Astrocyte (in vitro differentiated cells and primary cell): ENCODE data around the gene SPP1. TPM values are rescaled to one million over a fixed set of nuclear protein-coding genes. Genes with fewer than 3 reads are reported as not detected.

Experiments
- DNase-seq: peaks from one replicate; pipeline ENCODE4 v3.0.0-alpha.2; 2010; ENCODE audit warnings: low read depth
- FAIRE-seq: peaks from 2 replicates; lab custom pipeline; 2011; peaks lifted over from hg19 to GRCh38; lab: Jason Lieb, UNC
- H2AFZ ChIP-seq: 2 replicates; pipeline ENCODE4 v1.6.0; 2012; ENCODE audit warnings: low read depth, low read length, inconsistent platforms
- H3K27ac ChIP-seq: 2 replicates; pipeline ENCODE4 v1.5.1; 2011; ENCODE audit warnings: low read depth, low read length, inconsistent platforms
- H3K27me3 ChIP-seq: 2 replicates; pipeline ENCODE4 v1.6.0; 2011; ENCODE audit warnings: low read length, inconsistent platforms; ENCODE audit not compliant: insufficient read depth
- H3K36me3 ChIP-seq: 2 replicates; pipeline ENCODE4 v1.5.1; 2011; ENCODE audit warnings: low read length, inconsistent platforms; ENCODE audit not compliant: insufficient read depth
- H3K4me1 ChIP-seq: 2 replicates; pipeline ENCODE4 v1.5.1; 2011; ENCODE audit warnings: low read length, inconsistent platforms; ENCODE audit not compliant: insufficient read depth
- H3K4me2 ChIP-seq: 2 replicates; pipeline ENCODE4 v1.6.0; 2012; ENCODE audit warnings: low read length, inconsistent platforms
- H3K4me3 ChIP-seq: 2 replicates; pipeline ENCODE4 v1.5.1; 2011; ENCODE audit warnings: low read depth, mild to moderate bottlenecking, low read length, inconsistent platforms; ENCODE audit not compliant: insufficient read depth
- H3K79me2 ChIP-seq: 2 replicates; pipeline ENCODE4 v1.6.0; 2012; ENCODE audit warnings: mild to moderate bottlenecking, low read length, inconsistent platforms; ENCODE audit not compliant: insufficient read depth
- H3K9ac ChIP-seq: 2 replicates; pipeline ENCODE4 v1.6.0; 2012; ENCODE audit warnings: mild to moderate bottlenecking, low read length, inconsistent platforms
- H3K9me3 ChIP-seq: 2 replicates; pipeline ENCODE4 v1.5.1; 2012; ENCODE audit warnings: low read depth, mild to moderate bottlenecking, low read length, inconsistent platforms; ENCODE audit not compliant: insufficient read depth
- H4K20me1 ChIP-seq: 2 replicates; pipeline ENCODE4 v1.6.0; 2012; ENCODE audit warnings: low read length, inconsistent platforms; ENCODE audit not compliant: insufficient read depth
- H3K27ac Mint-ChIP-seq: one replicate; pipeline ENCODE4 v1.8.0; 2021; ENCODE audit warnings: mild to moderate bottlenecking, mixed read lengths; ENCODE audit not compliant: unreplicated experiment
- H3K27me3 Mint-ChIP-seq: one replicate; pipeline ENCODE4 v1.8.0; 2021; ENCODE audit warnings: low read depth, mixed read lengths; ENCODE audit not compliant: unreplicated experiment
- H3K36me3 Mint-ChIP-seq: one replicate; pipeline ENCODE4 v1.8.0; 2021; ENCODE audit warnings: low read depth, mixed read lengths; ENCODE audit not compliant: unreplicated experiment
- H3K4me1 Mint-ChIP-seq: one replicate; pipeline ENCODE4 v1.8.0; 2021; ENCODE audit warnings: low read depth, mixed read lengths; ENCODE audit not compliant: unreplicated experiment
- H3K4me3 Mint-ChIP-seq: one replicate; pipeline ENCODE4 v1.8.0; 2021; ENCODE audit warnings: mild to moderate bottlenecking, moderate library complexity, mixed read lengths; ENCODE audit not compliant: unreplicated experiment
- H3K9me3 Mint-ChIP-seq: one replicate; pipeline ENCODE4 v1.8.0; 2021; ENCODE audit warnings: mild to moderate bottlenecking, mixed read lengths; ENCODE audit not compliant: unreplicated experiment
- CTCF ChIP-seq: IDR thresholded peaks from 2 replicates; pipeline ENCODE4 v1.5.1; 2011; ENCODE audit warnings: low read depth, mild to moderate bottlenecking, inconsistent platforms, low read length, moderate library complexity; ENCODE audit not compliant: insufficient read depth
- EZH2 ChIP-seq: IDR thresholded peaks from 2 replicates; pipeline ENCODE4 v1.6.1; 2012; ENCODE audit warnings: mild to moderate bottlenecking, low read length, inconsistent platforms; ENCODE audit not compliant: insufficient read depth
- total RNA-seq: library from RNA; stranded (reverse); gene quantifications from 2 replicates; pipeline ENCODE4 v1.2.1, GENCODE V29; 2021

SPP1 gene
- total RNA-seq, 1 donor from 2014 or later, result 217 TPM

DNA sequence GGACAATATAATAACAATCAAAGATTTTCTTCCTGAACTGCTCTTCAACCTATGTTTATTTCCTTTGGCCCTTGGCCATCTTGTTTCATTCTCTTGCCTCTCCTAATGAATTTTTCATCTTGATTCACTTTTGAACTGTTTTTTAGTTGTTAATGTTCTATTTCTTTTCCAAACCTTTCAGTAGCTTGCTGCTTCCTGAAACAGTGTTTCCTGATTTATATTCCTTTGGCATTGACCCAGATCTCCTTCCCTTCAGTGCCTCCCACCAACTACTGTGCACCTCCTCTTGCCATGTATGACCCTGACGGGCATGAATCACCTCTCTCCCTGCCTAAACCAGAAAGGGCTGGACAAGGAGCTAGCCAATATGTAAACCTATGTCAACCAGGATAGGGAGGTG is 25.6 kb upstream of the SPP1 start:
- Histone ChIP-seq H3K79me2 (no peaks in the 10 kb centered on the region), H3K36me3 (no peaks in the 10 kb centered on the region), H2AFZ (no peak overlapping the region), H3K27me3 (no peaks in the 10 kb centered on the region), H3K27ac (no peak overlapping the region), H3K4me3 (no peak overlapping the region), H4K20me1 (no peaks in the 10 kb centered on the region), H3K4me1 (peaks cover 8% of the 10 kb centered on the region), H3K9ac (no peak overlapping the region), H3K4me2 (peak overlapping the region; percentile 49), H3K9me3 (no peaks in the 10 kb centered on the region)
- H3K4me3 Mint-ChIP-seq, result no peak overlapping the region
- no peak for TF ChIP-seq CTCF
- TF ChIP-seq EZH2, result no peak
- H3K4me1 Mint-ChIP-seq, result peaks cover 12% of the 10 kb centered on the region
- no peak overlapping the region for H3K27ac Mint-ChIP-seq
- H3K9me3 Mint-ChIP-seq, result peaks cover 2% of the 10 kb centered on the region
- H3K36me3 Mint-ChIP-seq, result no peaks in the 10 kb centered on the region
- FAIRE-seq (no peak), DNase-seq (peak; percentile 63)
- H3K27me3 Mint-ChIP-seq, result no peaks in the 10 kb centered on the region

DNA sequence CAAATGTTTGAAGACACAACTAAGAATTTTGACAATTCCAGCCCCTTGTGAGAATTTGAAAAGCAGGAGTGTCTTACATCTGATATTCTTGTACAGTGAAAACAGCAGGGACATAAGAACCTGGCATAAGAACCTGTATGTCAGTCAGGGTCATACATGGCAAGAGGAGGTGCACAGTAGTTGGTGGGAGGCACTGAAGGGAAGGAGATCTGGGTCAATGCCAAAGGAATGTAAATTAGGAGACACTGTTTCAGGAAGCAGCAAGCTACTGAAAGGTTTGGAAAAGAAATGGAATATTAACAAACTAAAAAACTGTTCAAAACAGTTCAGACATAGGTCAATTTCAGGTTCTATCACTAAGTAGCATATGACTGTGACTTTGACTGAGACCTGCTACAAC is 25.0 kb upstream of the SPP1 start:
- Histone ChIP-seq H3K79me2 (no peaks in the 10 kb centered on the region), H3K4me1 (peaks cover 8% of the 10 kb centered on the region), H3K27ac (no peak overlapping the region), H2AFZ (no peak overlapping the region), H3K9ac (no peak overlapping the region), H3K4me3 (no peak overlapping the region), H3K36me3 (no peaks in the 10 kb centered on the region), H3K9me3 (no peaks in the 10 kb centered on the region), H3K4me2 (peak overlapping the region; percentile 49), H3K27me3 (no peaks in the 10 kb centered on the region), H4K20me1 (no peaks in the 10 kb centered on the region)
- Mint-ChIP-seq H3K36me3 (no peaks in the 10 kb centered on the region), H3K4me1 (peaks cover 12% of the 10 kb centered on the region), H3K9me3 (peaks cover 2% of the 10 kb centered on the region), H3K27me3 (no peaks in the 10 kb centered on the region), H3K27ac (no peak overlapping the region), H3K4me3 (no peak overlapping the region)
- DNase-seq (no peak), FAIRE-seq (no peak)
- TF ChIP-seq CTCF, result no peak

DNA sequence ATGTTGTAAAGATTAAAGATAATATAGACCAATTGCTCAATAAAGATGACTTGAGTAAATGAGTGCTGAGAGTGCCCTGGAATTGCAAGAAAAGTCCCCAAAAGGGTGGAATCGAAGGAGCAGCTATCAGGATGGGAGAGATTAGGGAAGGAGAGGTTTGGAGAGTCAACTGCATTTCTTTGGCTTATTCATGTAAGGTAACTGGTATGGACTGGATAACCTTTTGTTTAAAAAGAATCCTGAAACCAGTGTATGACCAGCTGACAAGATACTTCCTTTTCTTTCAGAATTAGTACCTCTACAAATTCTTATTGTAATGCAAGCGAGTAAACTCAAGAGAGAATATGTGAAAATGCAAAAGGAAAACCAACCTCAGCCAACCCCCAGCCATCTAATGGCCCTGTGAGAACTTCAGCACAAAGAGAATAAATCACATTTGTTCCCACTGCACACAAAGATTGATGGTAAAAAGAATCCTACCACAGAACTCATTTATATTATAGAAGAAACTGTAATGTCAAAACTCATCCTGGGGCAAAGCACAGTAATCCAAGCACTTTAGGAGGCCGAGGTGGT is 24.5 kb upstream of the SPP1 start:
- no peak overlapping the region for H2AFZ ChIP-seq
- Mint-ChIP-seq H3K4me3 (no peak overlapping the region), H3K36me3 (no peaks in the 10 kb centered on the region), H3K27me3 (no peaks in the 10 kb centered on the region), H3K9me3 (peaks cover 2% of the 10 kb centered on the region), H3K27ac (no peak overlapping the region), H3K4me1 (peaks cover 12% of the 10 kb centered on the region)
- FAIRE-seq (no peak), DNase-seq (no peak)
- H3K36me3 ChIP-seq, result no peaks in the 10 kb centered on the region
- no peak overlapping the region for H3K27ac ChIP-seq
- H3K4me2 ChIP-seq, result no peak overlapping the region
- no peaks in the 10 kb centered on the region for H3K9me3 ChIP-seq
- H3K9ac ChIP-seq, result no peak overlapping the region
- H3K4me3 ChIP-seq, result no peak overlapping the region
- TF ChIP-seq CTCF (no peak), EZH2 (no peak)
- peaks cover 8% of the 10 kb centered on the region for H3K4me1 ChIP-seq
- H3K79me2 ChIP-seq, result no peaks in the 10 kb centered on the region
- H3K27me3 ChIP-seq, result no peaks in the 10 kb centered on the region
- H4K20me1 ChIP-seq, result no peaks in the 10 kb centered on the region
